H9 (cell line): ENCODE measurements around the gene ELP6. TPM values are rescaled to one million over a fixed set of nuclear protein-coding genes. Genes with fewer than 3 reads are reported as not detected.

ENCODE experiments used
- DNase-seq: peaks from one replicate; pipeline ENCODE4 v3.0.0-alpha.2; 2017
- H2AFZ ChIP-seq: one replicate; pipeline ENCODE4 v1.6.1; 2013; ENCODE audit warnings: mild to moderate bottlenecking, low read length, control low read depth, moderate library complexity
- H2AK5ac ChIP-seq: 2 replicates; pipeline ENCODE4 v1.6.1; 2013; ENCODE audit warnings: low read length, control low read depth, mixed read lengths; ENCODE audit not compliant: insufficient read length
- H2BK120ac ChIP-seq: one replicate; pipeline ENCODE4 v1.6.1; 2013; ENCODE audit warnings: low read depth, mild to moderate bottlenecking, low read length, control low read depth, inconsistent platforms; ENCODE audit not compliant: poor library complexity, severe bottlenecking
- H2BK12ac ChIP-seq: 2 replicates; pipeline ENCODE4 v1.6.1; 2013; ENCODE audit warnings: low read length, control low read depth, mixed read lengths, low read depth; ENCODE audit not compliant: insufficient read length
- H2BK15ac ChIP-seq: 2 replicates; pipeline ENCODE4 v1.6.1; 2013; ENCODE audit warnings: low read depth, low read length, control low read depth
- H2BK20ac ChIP-seq: one replicate; pipeline ENCODE4 v1.6.1; 2013; ENCODE audit warnings: low read depth, mild to moderate bottlenecking, low read length, control low read depth, inconsistent platforms; ENCODE audit not compliant: poor library complexity, severe bottlenecking
- H2BK5ac ChIP-seq: 2 replicates; pipeline ENCODE4 v1.6.1; 2013; ENCODE audit warnings: low read length, control low read depth, mixed read lengths; ENCODE audit not compliant: insufficient read length
- H3K14ac ChIP-seq: 2 replicates; pipeline ENCODE4 v1.6.1; 2013; ENCODE audit warnings: low read length, control low read depth; ENCODE audit not compliant: insufficient read depth
- H3K18ac ChIP-seq: 2 replicates; pipeline ENCODE4 v1.6.1; 2013; ENCODE audit warnings: low read depth, mild to moderate bottlenecking, mixed read lengths, low read length, control low read depth; ENCODE audit not compliant: insufficient read length
- H3K23ac ChIP-seq: 2 replicates; pipeline ENCODE4 v1.6.1; 2013; ENCODE audit warnings: low read length, control low read depth, mixed read lengths, low read depth; ENCODE audit not compliant: insufficient read length
- H3K23me2 ChIP-seq: 2 replicates; pipeline ENCODE4 v1.6.1; 2013; ENCODE audit warnings: low read depth, mild to moderate bottlenecking, mixed read lengths, low read length, control low read depth; ENCODE audit not compliant: insufficient read length, poor library complexity, severe bottlenecking
- H3K27ac ChIP-seq: 2 replicates; pipeline ENCODE4 v1.5.1; 2013; ENCODE audit warnings: low read length, control low read depth, mixed read lengths, low read depth; ENCODE audit not compliant: insufficient read length
- H3K27me3 ChIP-seq: 2 replicates; pipeline ENCODE4 v1.6.1; 2013; ENCODE audit warnings: low read length, control low read depth, inconsistent platforms; ENCODE audit not compliant: insufficient read depth
- H3K4ac ChIP-seq: 2 replicates; pipeline ENCODE4 v1.6.1; 2013; ENCODE audit warnings: low read depth, mild to moderate bottlenecking, control low read depth, inconsistent platforms, low read length, moderate library complexity
- H3K4me1 ChIP-seq: 2 replicates; pipeline ENCODE4 v1.6.1; 2013; ENCODE audit warnings: low read length, control low read depth, inconsistent platforms; ENCODE audit not compliant: insufficient read depth
- H3K4me2 ChIP-seq: 2 replicates; pipeline ENCODE4 v1.6.1; 2013; ENCODE audit warnings: low read length, control low read depth, mixed read lengths; ENCODE audit not compliant: insufficient read length, insufficient read depth
- H3K56ac ChIP-seq: 2 replicates; pipeline ENCODE4 v1.6.1; 2013; ENCODE audit warnings: low read depth, mild to moderate bottlenecking, mixed read lengths, low read length, control low read depth; ENCODE audit not compliant: insufficient read length
- H3K79me1 ChIP-seq: 2 replicates; pipeline ENCODE4 v1.6.1; 2013; ENCODE audit warnings: low read depth, mild to moderate bottlenecking, moderate library complexity, low read length, control low read depth, inconsistent platforms; ENCODE audit not compliant: insufficient read depth, poor library complexity, severe bottlenecking
- H3K79me2 ChIP-seq: 2 replicates; pipeline ENCODE4 v1.6.1; 2013; ENCODE audit warnings: low read length, control low read depth, inconsistent platforms; ENCODE audit not compliant: insufficient read depth
- H3K9ac ChIP-seq: 2 replicates; pipeline ENCODE4 v1.6.1; 2013; ENCODE audit warnings: low read length, control low read depth, mixed read lengths; ENCODE audit not compliant: insufficient read length; ENCODE audit errors: extremely low read depth
- H3K9me3 ChIP-seq: one replicate; pipeline ENCODE4 v1.6.1; 2013; ENCODE audit warnings: low read depth, low read length, inconsistent platforms; ENCODE audit not compliant: control insufficient read depth
- H3T11ph ChIP-seq: one replicate; pipeline ENCODE4 v1.6.1; 2013; ENCODE audit warnings: mild to moderate bottlenecking, low read length, control low read depth, inconsistent platforms
- H4K20me1 ChIP-seq: one replicate; pipeline ENCODE4 v1.6.1; 2013; ENCODE audit not compliant: control insufficient read depth, insufficient read length, insufficient read depth
- H4K5ac ChIP-seq: 2 replicates; pipeline ENCODE4 v1.6.1; 2013; ENCODE audit warnings: low read depth, mild to moderate bottlenecking, mixed read lengths, low read length, control low read depth; ENCODE audit not compliant: insufficient read length
- H4K8ac ChIP-seq: replicated peaks from 2 replicates; pipeline ENCODE4 v1.6.1; 2013; ENCODE audit warnings: low read length, control low read depth, mixed read lengths, low read depth; ENCODE audit not compliant: insufficient read length
- H4K91ac ChIP-seq: 2 replicates; pipeline ENCODE4 v1.6.1; 2013; ENCODE audit warnings: low read depth, mild to moderate bottlenecking, moderate library complexity, mixed read lengths, low read length, control low read depth; ENCODE audit not compliant: insufficient read length
- H3K27ac Mint-ChIP-seq, 3 experiments: 2 replicates in 2 of 3; 3 replicates in 1 of 3; pipeline ENCODE4 v1.8.0; 2020 to 2021; ENCODE audit warnings: mixed read lengths in 3 of 3, mild to moderate bottlenecking in 1 of 3, moderate library complexity in 1 of 3
- H3K27me3 Mint-ChIP-seq: 2 replicates; pipeline ENCODE4 v1.8.0; 2021; ENCODE audit warnings: low read depth, mild to moderate bottlenecking, moderate library complexity, mixed read lengths
- H3K36me3 Mint-ChIP-seq, 3 experiments: 2 replicates in 2 of 3; 3 replicates in 1 of 3; pipeline ENCODE4 v1.8.0; 2020 to 2021; ENCODE audit warnings: low read depth in 3 of 3, mixed read lengths in 3 of 3; ENCODE audit not compliant: insufficient read depth in 1 of 3
- H3K4me1 Mint-ChIP-seq, 2 experiments: 2 replicates each; pipeline ENCODE4 v1.8.0; 2020; ENCODE audit warnings: mixed read lengths in 2 of 2
- H3K4me3 Mint-ChIP-seq, 2 experiments: 2 replicates in 1 of 2; 3 replicates in 1 of 2; pipeline ENCODE4 v1.8.0; 2020 to 2021; ENCODE audit warnings: mild to moderate bottlenecking in 2 of 2, mixed read lengths in 2 of 2, moderate library complexity in 1 of 2
- H3K9me3 Mint-ChIP-seq, 2 experiments: 2 replicates in 1 of 2; 3 replicates in 1 of 2; pipeline ENCODE4 v1.8.0; 2020; ENCODE audit warnings: mild to moderate bottlenecking in 2 of 2, mixed read lengths in 2 of 2, moderate library complexity in 1 of 2
- WGBS: extraction: QIAGEN DNeasy Blood & Tissue Kit; methylation state at CpG from one replicate; pipeline ENCODE4 v1.1.7; 2013; ENCODE audit warnings: missing lambda C conversion rate, low lambda C conversion rate, mixed read lengths; ENCODE audit not compliant: insufficient read length; ENCODE audit errors: extremely low coverage; 5-methylcytosine and 5-hydroxymethylcytosine counted together
- total RNA-seq: library from RNA; stranded (reverse); gene quantifications from 2 replicates; pipeline ENCODE4 v1.2.1, GENCODE V29; 2021
- TF ChIP-seq, protein P1 (sequence below): fragments of 200-600 bp; sonication (generic); conservative IDR thresholded peaks from 3 replicates; pipeline ENCODE4 v1.8.0; 2021; ENCODE audit warnings: antibody characterized with exemption, mild to moderate bottlenecking

Gene ELP6
- total RNA-seq, 1 experiment from 2014 or later = 53.9 TPM

GRCh38 chr3:47527952-47528725 is 14.6 kb upstream of the ELP6 start:
- Histone ChIP-seq H3K79me1 (no peaks in the 10 kb centered on the region), H3K27ac (no peak overlapping the region), H2AK5ac (no peak overlapping the region), H3K27me3 (peaks cover 3% of the 10 kb centered on the region; the same call in 1 of the 2 replicates), H2AFZ (no peak overlapping the region), H3K23me2 (no peaks in the 10 kb centered on the region), H2BK15ac (no peak overlapping the region), H3K56ac (no peak overlapping the region), H4K91ac (no peak overlapping the region), H3T11ph (no peak overlapping the region), H4K5ac (no peak overlapping the region), H2BK12ac (no peak overlapping the region), H2BK20ac (no peak overlapping the region), H3K4me1 (no peaks in the 10 kb centered on the region; the same call in 1 of the 2 replicates), H2BK120ac (no peak overlapping the region), H3K4ac (no peak overlapping the region), H3K23ac (no peak overlapping the region), H3K79me2 (0 out of 2 replicates have a peak, but pooled peaks cover 2% of the 10 kb centered on the region), H2BK5ac (no peak overlapping the region), H3K4me2 (no peak overlapping the region), H3K14ac (no peak overlapping the region), H4K8ac (no peak overlapping the region), H3K18ac (no peak overlapping the region), H3K9ac (no peak overlapping the region), H4K20me1 (no peaks in the 10 kb centered on the region), H3K9me3 (no peaks in the 10 kb centered on the region)
- TF ChIP-seq, protein P1, sequence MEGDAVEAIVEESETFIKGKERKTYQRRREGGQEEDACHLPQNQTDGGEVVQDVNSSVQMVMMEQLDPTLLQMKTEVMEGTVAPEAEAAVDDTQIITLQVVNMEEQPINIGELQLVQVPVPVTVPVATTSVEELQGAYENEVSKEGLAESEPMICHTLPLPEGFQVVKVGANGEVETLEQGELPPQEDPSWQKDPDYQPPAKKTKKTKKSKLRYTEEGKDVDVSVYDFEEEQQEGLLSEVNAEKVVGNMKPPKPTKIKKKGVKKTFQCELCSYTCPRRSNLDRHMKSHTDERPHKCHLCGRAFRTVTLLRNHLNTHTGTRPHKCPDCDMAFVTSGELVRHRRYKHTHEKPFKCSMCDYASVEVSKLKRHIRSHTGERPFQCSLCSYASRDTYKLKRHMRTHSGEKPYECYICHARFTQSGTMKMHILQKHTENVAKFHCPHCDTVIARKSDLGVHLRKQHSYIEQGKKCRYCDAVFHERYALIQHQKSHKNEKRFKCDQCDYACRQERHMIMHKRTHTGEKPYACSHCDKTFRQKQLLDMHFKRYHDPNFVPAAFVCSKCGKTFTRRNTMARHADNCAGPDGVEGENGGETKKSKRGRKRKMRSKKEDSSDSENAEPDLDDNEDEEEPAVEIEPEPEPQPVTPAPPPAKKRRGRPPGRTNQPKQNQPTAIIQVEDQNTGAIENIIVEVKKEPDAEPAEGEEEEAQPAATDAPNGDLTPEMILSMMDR = no peak
- H3K4me1 Mint-ChIP-seq = peaks cover 2 to 4% of the 10 kb centered on the region in 2 experiments; a peak in 2 of 4 replicates
- DNase-seq = no peak
- H3K27ac Mint-ChIP-seq = no peak overlapping the region
- no peak overlapping the region; a peak in 1 of 5 replicates for H3K4me3 Mint-ChIP-seq
- H3K36me3 Mint-ChIP-seq = no peaks in the 10 kb centered on the region
- H3K27me3 Mint-ChIP-seq = peaks cover 6% of the 10 kb centered on the region
- no peaks in the 10 kb centered on the region for H3K9me3 Mint-ChIP-seq
- no CpG with 5 or more reads among the region's 6 CpGs for WGBS
